Measurements from ENCODE around the gene FRMD4A. TPM values are rescaled to one million over a fixed set of nuclear protein-coding genes. Genes with fewer than 3 reads are reported as not detected.

FRMD4A gene
- total RNA-seq, 1 experiment from 2014 or later = 18.3 TPM

DNA sequence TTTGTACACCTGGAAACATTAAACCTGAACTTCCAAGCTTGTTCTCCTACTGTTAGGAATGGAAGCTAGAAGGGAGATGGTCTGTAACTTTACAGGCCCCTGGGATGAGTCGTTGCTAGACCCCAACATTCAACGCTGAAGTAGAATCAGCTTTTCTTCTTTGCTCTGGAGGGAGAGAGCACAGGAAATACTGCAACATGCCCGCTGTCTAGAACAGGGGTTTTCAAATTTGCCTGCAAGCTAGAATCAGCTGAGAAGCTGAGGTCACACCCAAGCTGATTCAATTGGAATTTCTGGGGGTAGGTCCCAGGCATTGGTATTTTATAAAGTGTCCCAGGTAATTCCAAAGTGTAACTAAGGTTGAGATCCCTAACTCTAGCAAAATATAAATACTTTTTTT lies 524.3 kb downstream of the FRMD4A start:
- no peaks in the 10 kb centered on the region for H3K36me3 ChIP-seq (ENCODE audit: low read depth)
- no peaks in the 10 kb centered on the region for H3K9me3 ChIP-seq (ENCODE audit: insufficient read depth, low read depth)
- CTCF ChIA-PET = interaction anchor here (0.6 kb wide), 1 partner anchor 97 kb away, joined by 3 read pairs; no protein-coding TSS in a partner anchor
- no peaks in the 10 kb centered on the region for H3K27me3 ChIP-seq (ENCODE audit: insufficient read depth, low read depth)
- no peaks in the 10 kb centered on the region for H3K9me2 ChIP-seq (ENCODE audit: insufficient read depth)
- H3F3A ChIP-seq (ENCODE audit: insufficient read depth, low read depth) = no peaks in the 10 kb centered on the region
- intact Hi-C loops (cut with micrococcal nuclease; ENCODE audit: unreplicated experiment) = no loop called here
- BruUV-seq (replicated peaks) = no TSS peak
- no peaks in the 10 kb centered on the region for H3K79me2 ChIP-seq (ENCODE audit: low read depth)
- H3K27ac ChIP-seq = no peak overlapping the region
- TF ChIP-seq CTCF (conservative IDR thresholded peaks at IDR 0.05) = no peak
- TF ChIP-seq EZH2 (IDR thresholded peaks at IDR 0.05; ENCODE audit: low read depth) = no peak
- no peak overlapping the region for H3K4me3 ChIP-seq
- peaks cover 11% of the 10 kb centered on the region; the same call in 1 of the 2 replicates for H3K4me1 ChIP-seq (replicated peaks; ENCODE audit: insufficient read depth)
- H4K20me1 ChIP-seq (ENCODE audit: insufficient read depth) = no peaks in the 10 kb centered on the region
- no peak for DNase-seq
- POLR2A ChIA-PET (ENCODE audit: unreplicated experiment) = interaction anchor here (0.8 kb wide), 1 partner anchor 76 kb away, joined by 7 read pairs; no protein-coding TSS in a partner anchor
- no peak overlapping the region for H3K4me2 ChIP-seq
- H2AFZ ChIP-seq = no peak overlapping the region

GRCh38 chr10:13803566-13804554 lies 526.9 kb downstream of the FRMD4A start:
- H3K9me3 ChIP-seq (ENCODE audit: insufficient read depth, low read depth) = no peaks in the 10 kb centered on the region
- H3F3A ChIP-seq (ENCODE audit: insufficient read depth, low read depth) = no peaks in the 10 kb centered on the region
- no peaks in the 10 kb centered on the region for H3K36me3 ChIP-seq (ENCODE audit: low read depth)
- no peaks in the 10 kb centered on the region for H3K9me2 ChIP-seq (ENCODE audit: insufficient read depth)
- no peak for DNase-seq
- BruUV-seq (replicated peaks) = no TSS peak
- H3K4me2 ChIP-seq = no peak overlapping the region
- H4K20me1 ChIP-seq (ENCODE audit: insufficient read depth) = no peaks in the 10 kb centered on the region
- no peak overlapping the region for H2AFZ ChIP-seq
- H3K27me3 ChIP-seq (ENCODE audit: insufficient read depth, low read depth) = no peaks in the 10 kb centered on the region
- no peak overlapping the region for H3K4me3 ChIP-seq
- no peak overlapping the region for H3K27ac ChIP-seq
- no peaks in the 10 kb centered on the region for H3K79me2 ChIP-seq (ENCODE audit: low read depth)
- peaks cover 8% of the 10 kb centered on the region; the same call in 1 of the 2 replicates for H3K4me1 ChIP-seq (replicated peaks; ENCODE audit: insufficient read depth)
- POLR2A ChIA-PET (ENCODE audit: unreplicated experiment) = no interaction called here
- intact Hi-C loops (cut with micrococcal nuclease; ENCODE audit: unreplicated experiment) = no loop called here
- CTCF ChIA-PET = interaction anchor here (0.6 kb wide), 1 partner anchor 15 kb away, joined by 3 read pairs; no protein-coding TSS in a partner anchor
- TF ChIP-seq EZH2 (IDR thresholded peaks at IDR 0.05; ENCODE audit: low read depth) (no peak), CTCF (conservative IDR thresholded peaks at IDR 0.05) (no peak)

GRCh38 chr10:13801907-13802288 lies 528.8 kb downstream of the FRMD4A start:
- no peak overlapping the region for H3K27ac ChIP-seq
- BruUV-seq (replicated peaks) = no TSS peak
- no peak for DNase-seq
- POLR2A ChIA-PET (ENCODE audit: unreplicated experiment) = no interaction called here
- H3K4me3 ChIP-seq = no peak overlapping the region
- TF ChIP-seq CTCF (conservative IDR thresholded peaks at IDR 0.05) (no peak), EZH2 (IDR thresholded peaks at IDR 0.05; ENCODE audit: low read depth) (no peak)
- H4K20me1 ChIP-seq (ENCODE audit: insufficient read depth) = no peaks in the 10 kb centered on the region
- H3F3A ChIP-seq (ENCODE audit: insufficient read depth, low read depth) = no peaks in the 10 kb centered on the region
- H3K4me1 ChIP-seq (replicated peaks; ENCODE audit: insufficient read depth) = no peaks in the 10 kb centered on the region
- intact Hi-C loops (cut with micrococcal nuclease; ENCODE audit: unreplicated experiment) = no loop called here
- H3K36me3 ChIP-seq (ENCODE audit: low read depth) = no peaks in the 10 kb centered on the region
- H3K27me3 ChIP-seq (ENCODE audit: insufficient read depth, low read depth) = no peaks in the 10 kb centered on the region
- no peak overlapping the region for H2AFZ ChIP-seq
- no peaks in the 10 kb centered on the region for H3K9me2 ChIP-seq (ENCODE audit: insufficient read depth)
- H3K79me2 ChIP-seq (ENCODE audit: low read depth) = no peaks in the 10 kb centered on the region
- no peaks in the 10 kb centered on the region for H3K9me3 ChIP-seq (ENCODE audit: insufficient read depth, low read depth)
- no peak overlapping the region for H3K4me2 ChIP-seq
- CTCF ChIA-PET = interaction anchor here (0.6 kb wide), 1 partner anchor 53 kb away, joined by 9 read pairs; no protein-coding TSS in a partner anchor
